WTC11 (cell line): ENCODE results near the gene GPRIN2. TPM values are rescaled to one million over a fixed set of nuclear protein-coding genes. Genes with fewer than 3 reads are reported as not detected.

Source experiments
- ATAC-seq: fragments of 200-7000 bp; cut with Tn5 transposase; 2 replicates; pipeline ENCODE4 v1.10.0; 2021; ENCODE audit warnings: mild to moderate bottlenecking, moderate library complexity
- CTCF ChIA-PET: fragments of 300-600 bp; sonication (Branson Sonifier 250); formaldehyde crosslinking; loops from one replicate; lab custom pipeline; 2021; ENCODE audit warnings: antibody characterized with exemption; lab: Charles Lee
- POLR2A ChIA-PET: fragments of 350-600 bp; sonication (Branson Sonifier 250); formaldehyde crosslinking; loops from one replicate; lab custom pipeline; 2021; ENCODE audit warnings: antibody characterized with exemption; lab: Charles Lee
- DNase-seq: peaks from one replicate; pipeline ENCODE4 v3.0.0; 2021; ENCODE audit warnings: low spot score
- H3K27ac Mint-ChIP-seq: 2 replicates; pipeline ENCODE4 v1.8.0; 2021; ENCODE audit warnings: mixed read lengths
- H3K27me3 Mint-ChIP-seq: 2 replicates; pipeline ENCODE4 v1.8.0; 2021; ENCODE audit warnings: low read depth, mild to moderate bottlenecking, moderate library complexity, mixed read lengths
- H3K36me3 Mint-ChIP-seq: 2 replicates; pipeline ENCODE4 v1.8.0; 2021; ENCODE audit warnings: mixed read lengths
- H3K4me1 Mint-ChIP-seq: 2 replicates; pipeline ENCODE4 v1.8.0; 2022; ENCODE audit warnings: mixed read lengths
- H3K4me3 Mint-ChIP-seq: 2 replicates; pipeline ENCODE4 v1.8.0; 2021; ENCODE audit warnings: mild to moderate bottlenecking, moderate library complexity, mixed read lengths
- H3K9me3 Mint-ChIP-seq: 2 replicates; pipeline ENCODE4 v1.8.0; 2021; ENCODE audit warnings: mixed read lengths
- AFF4 ChIP-seq: sonication (generic); formaldehyde crosslinking; IDR thresholded peaks from 2 replicates; pipeline ENCODE4 v1.8.1; 2023; ENCODE audit warnings: mild to moderate bottlenecking, missing genetic modification reagents, borderline replicate concordance
- ATF3 ChIP-seq: sonication (generic); formaldehyde crosslinking; conservative IDR thresholded peaks from 2 replicates; pipeline ENCODE4 v1.8.1; 2022; ENCODE audit warnings: mild to moderate bottlenecking, missing genetic modification reagents
- CREB1 ChIP-seq: sonication (generic); formaldehyde crosslinking; IDR thresholded peaks from 2 replicates; pipeline ENCODE4 v1.8.0; 2023; ENCODE audit warnings: mild to moderate bottlenecking, missing genetic modification reagents
- ESRRA ChIP-seq: sonication (generic); formaldehyde crosslinking; IDR thresholded peaks from 2 replicates; pipeline ENCODE4 v1.8.1; 2022; ENCODE audit warnings: mild to moderate bottlenecking, missing genetic modification reagents, borderline replicate concordance
- KAT7 ChIP-seq: sonication (generic); formaldehyde crosslinking; IDR thresholded peaks from 2 replicates; pipeline ENCODE4 v1.8.1; 2023; ENCODE audit warnings: missing genetic modification reagents, mild to moderate bottlenecking, borderline replicate concordance
- NFE2L1 ChIP-seq: sonication (generic); formaldehyde crosslinking; IDR thresholded peaks from 2 replicates; pipeline ENCODE4 v1.8.1; 2023; ENCODE audit warnings: missing genetic modification reagents
- PRDM15 ChIP-seq: sonication (generic); formaldehyde crosslinking; IDR thresholded peaks from 2 replicates; pipeline ENCODE4 v1.8.0; 2022; ENCODE audit warnings: missing genetic modification reagents
- RORB ChIP-seq: fragments of 250-450 bp; sonication (Bioruptor Pico); IDR thresholded peaks from 2 replicates; pipeline ENCODE4 v1.9.0; 2021; ENCODE audit warnings: mild to moderate bottlenecking
- ZNF121 ChIP-seq: sonication (generic); formaldehyde crosslinking; IDR thresholded peaks from 2 replicates; pipeline ENCODE4 v1.8.0; 2023; ENCODE audit warnings: missing genetic modification reagents
- ZSCAN18 ChIP-seq: fragments of 250-450 bp; sonication (Bioruptor Pico); IDR thresholded peaks from 2 replicates; pipeline ENCODE4 v2.1.2; 2022; ENCODE audit warnings: mild to moderate bottlenecking, moderate library complexity
- total RNA-seq: library from RNA; stranded (reverse); gene quantifications from 3 replicates; pipeline ENCODE4 v1.2.3, GENCODE V29; 2021

GPRIN2 gene
- total RNA-seq, 1 experiment from 2014 or later, result 17.5 TPM

GRCh38 chr10:46549171-46550075 is 7.0 kb downstream of the GPRIN2 start:
- H3K36me3 Mint-ChIP-seq, result no peaks in the 10 kb centered on the region
- H3K27ac Mint-ChIP-seq, result no peak overlapping the region
- TF ChIP-seq ESRRA, result no peak
- no peak for TF ChIP-seq NFE2L1
- TF ChIP-seq RORB (CRISPR knock-in tag), result no peak
- TF ChIP-seq KAT7 (CRISPR knock-in tag), result no peak
- no peak for TF ChIP-seq ZNF121 (CRISPR knock-in tag)
- no peak for TF ChIP-seq AFF4 (CRISPR knock-in tag)
- TF ChIP-seq, all 79 proteins: peak for 0
- Mint-ChIP-seq H3K4me1 (no peaks in the 10 kb centered on the region), H3K4me3 (no peak overlapping the region), H3K9me3 (no peaks in the 10 kb centered on the region), H3K27me3 (no peaks in the 10 kb centered on the region)
- ChIA-PET POLR2A (no interaction called here), CTCF (interaction anchor here (1.4 kb wide), 1 partner anchor 8 kb away, joined by 4 read pairs; the partner anchor contains the start of gene GPRIN2)
- peak; percentile 17 for DNase-seq
- ATAC-seq, result no peak

GRCh38 chr10:46548498-46549090 is 7.9 kb downstream of the GPRIN2 start:
- Mint-ChIP-seq H3K4me3 (no peak overlapping the region), H3K9me3 (no peaks in the 10 kb centered on the region), H3K36me3 (no peaks in the 10 kb centered on the region), H3K27me3 (no peaks in the 10 kb centered on the region), H3K4me1 (no peaks in the 10 kb centered on the region), H3K27ac (no peak overlapping the region)
- TF ChIP-seq PRDM15 (CRISPR knock-in tag) (no peak), ATF3 (CRISPR knock-in tag) (0 out of 2 replicates have a peak, but pooled peaks have one; percentile 24), CREB1 (no peak), ZSCAN18 (CRISPR knock-in tag) (no peak)
- ChIA-PET CTCF (interaction anchor here (1.4 kb wide), 1 partner anchor 9 kb away, joined by 4 read pairs; the partner anchor contains the start of gene GPRIN2), POLR2A (no interaction called here)
- peak; percentile 9 for DNase-seq
- ATAC-seq, result no peak
